B cell (primary cell): ENCODE measurements around the gene C4BPB.

Experiments used
- EZH2 ChIP-seq: IDR thresholded peaks from 2 replicates; pipeline ENCODE4 v1.6.1; 2012; ENCODE audit warnings: borderline replicate concordance, low read depth, mild to moderate bottlenecking, moderate library complexity, low read length; ENCODE audit not compliant: insufficient read depth, poor library complexity, severe bottlenecking
- TF ChIP-seq, protein P1 (sequence below): fragments of 200-600 bp; IDR thresholded peaks from one replicate; pipeline ENCODE4 v1.8.0; 2022; ENCODE audit warnings: antibody characterized with exemption, mild to moderate bottlenecking

DNA sequence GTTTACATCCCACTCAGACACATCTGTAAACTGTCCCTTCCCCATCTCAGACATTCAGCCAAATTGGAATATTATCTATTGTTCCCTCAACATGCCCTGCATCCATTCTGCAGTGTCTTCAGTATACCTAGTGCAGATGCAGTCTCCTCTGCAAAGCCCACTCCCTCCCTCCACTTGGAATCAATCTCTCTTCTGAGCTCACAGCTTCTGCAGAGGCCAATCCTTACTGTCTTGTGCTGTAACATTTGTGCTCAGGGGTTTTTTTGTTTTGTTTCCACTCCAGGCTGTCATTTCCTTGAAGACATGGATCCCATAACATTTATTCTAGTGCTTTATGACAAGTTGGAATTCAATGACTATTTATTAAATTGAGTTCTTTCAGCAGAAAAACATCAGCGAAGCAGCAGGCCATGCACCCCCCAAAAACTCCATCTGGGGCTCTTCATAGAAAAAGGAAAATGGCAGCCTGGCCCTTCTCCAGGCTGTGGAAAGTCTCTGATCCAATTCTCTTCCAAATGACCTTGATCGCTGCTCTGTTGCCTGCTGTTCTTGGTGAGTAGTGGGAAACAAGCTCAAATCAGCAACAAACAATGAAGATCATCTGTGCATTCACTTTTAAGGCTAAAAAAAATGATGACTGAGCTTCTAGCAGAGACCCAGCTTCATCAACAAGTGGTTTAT lies 24.1 kb downstream of the C4BPB start:
- TF ChIP-seq, protein P1, sequence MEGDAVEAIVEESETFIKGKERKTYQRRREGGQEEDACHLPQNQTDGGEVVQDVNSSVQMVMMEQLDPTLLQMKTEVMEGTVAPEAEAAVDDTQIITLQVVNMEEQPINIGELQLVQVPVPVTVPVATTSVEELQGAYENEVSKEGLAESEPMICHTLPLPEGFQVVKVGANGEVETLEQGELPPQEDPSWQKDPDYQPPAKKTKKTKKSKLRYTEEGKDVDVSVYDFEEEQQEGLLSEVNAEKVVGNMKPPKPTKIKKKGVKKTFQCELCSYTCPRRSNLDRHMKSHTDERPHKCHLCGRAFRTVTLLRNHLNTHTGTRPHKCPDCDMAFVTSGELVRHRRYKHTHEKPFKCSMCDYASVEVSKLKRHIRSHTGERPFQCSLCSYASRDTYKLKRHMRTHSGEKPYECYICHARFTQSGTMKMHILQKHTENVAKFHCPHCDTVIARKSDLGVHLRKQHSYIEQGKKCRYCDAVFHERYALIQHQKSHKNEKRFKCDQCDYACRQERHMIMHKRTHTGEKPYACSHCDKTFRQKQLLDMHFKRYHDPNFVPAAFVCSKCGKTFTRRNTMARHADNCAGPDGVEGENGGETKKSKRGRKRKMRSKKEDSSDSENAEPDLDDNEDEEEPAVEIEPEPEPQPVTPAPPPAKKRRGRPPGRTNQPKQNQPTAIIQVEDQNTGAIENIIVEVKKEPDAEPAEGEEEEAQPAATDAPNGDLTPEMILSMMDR, result no peak
- no peak for TF ChIP-seq EZH2
